GM12872 (cell line): ENCODE data around the gene PGM2.
A peak's percentile ranks its signal among the peaks of the same experiment; 100 is the strongest.

ENCODE experiments used
- TF ChIP-seq, protein P1 (sequence below): IDR thresholded peaks from 3 replicates; pipeline ENCODE4 v1.5.1; 2011; ENCODE audit warnings: low read depth, mild to moderate bottlenecking, low read length, moderate library complexity; ENCODE audit not compliant: insufficient read depth

Gene PGM2

DNA sequence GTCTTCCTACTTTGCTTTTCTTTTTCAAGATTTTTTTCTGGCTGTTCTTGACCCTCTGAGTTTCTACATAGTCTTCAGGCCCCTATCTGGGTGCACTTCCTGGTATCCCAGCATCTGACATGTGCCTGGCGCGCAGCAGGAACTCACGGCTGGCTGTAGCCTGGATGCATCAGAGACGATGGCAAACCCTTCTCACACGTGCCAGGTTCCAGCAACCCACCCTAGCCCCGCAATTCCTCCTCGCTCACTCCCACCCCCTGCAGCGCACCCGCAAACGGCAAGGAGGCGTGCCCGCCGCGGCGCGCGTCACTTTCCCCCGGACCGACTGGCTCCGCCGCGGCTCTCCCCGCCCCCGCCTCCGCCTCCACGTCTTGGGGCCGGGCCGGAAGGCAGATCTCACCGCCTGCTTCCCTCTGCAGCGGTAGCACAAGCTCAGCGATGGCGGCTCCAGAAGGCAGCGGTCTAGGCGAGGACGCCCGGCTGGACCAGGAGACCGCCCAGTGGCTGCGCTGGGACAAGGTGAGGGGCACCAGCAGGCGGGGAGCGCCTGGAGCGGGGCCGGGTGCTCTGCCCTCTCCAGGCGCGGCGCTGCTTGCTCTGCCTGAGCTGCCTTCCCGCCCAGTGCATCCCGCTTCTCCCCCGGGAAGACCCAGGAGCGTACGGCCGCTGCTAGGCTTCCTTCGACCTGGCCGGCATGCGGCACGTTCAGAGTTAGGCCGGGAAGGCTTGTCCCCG lies at the start of gene PGM2:
Gene PGM2, plus strand, starts transcription at position 392 of the 735 bp plus-strand sequence. Its CDS starts 47 bp downstream, at position 439.
- TF ChIP-seq, protein P1, sequence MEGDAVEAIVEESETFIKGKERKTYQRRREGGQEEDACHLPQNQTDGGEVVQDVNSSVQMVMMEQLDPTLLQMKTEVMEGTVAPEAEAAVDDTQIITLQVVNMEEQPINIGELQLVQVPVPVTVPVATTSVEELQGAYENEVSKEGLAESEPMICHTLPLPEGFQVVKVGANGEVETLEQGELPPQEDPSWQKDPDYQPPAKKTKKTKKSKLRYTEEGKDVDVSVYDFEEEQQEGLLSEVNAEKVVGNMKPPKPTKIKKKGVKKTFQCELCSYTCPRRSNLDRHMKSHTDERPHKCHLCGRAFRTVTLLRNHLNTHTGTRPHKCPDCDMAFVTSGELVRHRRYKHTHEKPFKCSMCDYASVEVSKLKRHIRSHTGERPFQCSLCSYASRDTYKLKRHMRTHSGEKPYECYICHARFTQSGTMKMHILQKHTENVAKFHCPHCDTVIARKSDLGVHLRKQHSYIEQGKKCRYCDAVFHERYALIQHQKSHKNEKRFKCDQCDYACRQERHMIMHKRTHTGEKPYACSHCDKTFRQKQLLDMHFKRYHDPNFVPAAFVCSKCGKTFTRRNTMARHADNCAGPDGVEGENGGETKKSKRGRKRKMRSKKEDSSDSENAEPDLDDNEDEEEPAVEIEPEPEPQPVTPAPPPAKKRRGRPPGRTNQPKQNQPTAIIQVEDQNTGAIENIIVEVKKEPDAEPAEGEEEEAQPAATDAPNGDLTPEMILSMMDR = no peak

- TF ChIP-seq, protein P1 = no peak
These were observed 46.6 kb upstream of the PGM2 start for GRCh38 chr4:37779896-37780295.

DNA sequence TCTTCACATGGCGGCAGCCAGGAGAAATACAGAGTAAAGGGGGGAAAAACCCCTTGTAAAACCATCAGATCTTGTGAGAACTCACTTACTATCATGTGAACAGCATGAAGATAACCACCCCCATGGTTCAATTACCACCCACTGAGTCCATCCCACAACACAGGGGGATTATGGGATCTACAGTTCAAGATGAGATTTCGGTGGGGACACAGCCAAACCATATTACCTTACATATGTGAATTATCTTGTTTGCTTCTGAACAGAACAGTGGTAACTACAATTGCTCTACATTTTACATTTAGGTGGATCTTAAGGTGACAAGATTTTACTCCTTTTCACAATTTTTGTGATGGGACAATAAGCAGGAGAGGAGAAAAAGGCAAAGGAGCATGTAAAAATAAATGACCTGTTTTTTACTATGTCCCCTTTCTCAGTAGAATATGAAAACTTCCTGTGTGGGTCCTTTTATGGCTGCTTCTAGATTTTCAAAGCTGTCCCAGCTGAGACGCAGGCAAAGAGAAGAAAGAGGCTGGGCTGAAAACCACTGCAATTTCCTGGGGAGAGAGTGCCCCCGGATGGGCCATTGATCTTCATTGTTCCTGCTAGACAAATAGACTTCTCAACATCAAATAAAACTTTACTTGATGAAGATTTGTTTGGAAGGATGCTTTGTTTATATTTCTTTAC lies 45.9 kb upstream of the PGM2 start:
- TF ChIP-seq, protein P1 = no peak

- TF ChIP-seq, protein P1 = no peak
These were observed 45.4 kb upstream of the PGM2 start for GRCh38 chr4:37781131-37781455.

DNA sequence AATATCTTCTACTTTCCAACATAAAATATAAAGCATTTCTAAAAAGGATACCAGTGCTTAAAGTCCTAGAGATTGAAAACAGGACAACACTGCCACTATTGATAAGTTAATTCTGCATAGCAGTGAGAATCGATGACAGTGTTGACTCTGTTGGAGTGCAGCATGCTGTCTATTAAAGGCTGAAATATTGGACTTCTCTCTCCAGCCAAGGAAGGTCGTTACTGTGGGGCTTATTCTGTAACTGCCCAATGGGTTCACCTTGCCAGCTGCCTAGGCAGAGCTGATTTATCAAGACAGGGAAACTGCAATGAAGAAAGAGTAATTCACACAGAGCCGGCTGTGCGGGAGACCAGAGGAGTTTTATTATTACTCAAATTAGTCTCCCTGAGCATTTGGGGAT lies 37.7 kb upstream of the PGM2 start:
- TF ChIP-seq, protein P1 = no peak

GRCh38 chr4:37792241-37792640 lies 34.2 kb upstream of the PGM2 start:
- TF ChIP-seq, protein P1 = no peak

- TF ChIP-seq, protein P1 = peak; percentile 60
These were observed 32.9 kb upstream of the PGM2 start for GRCh38 chr4:37793562-37793961.
